Measurements from ENCODE around the gene MLH3.

MLH3 gene

GRCh38 chr14:74988993-74989392 is 62.3 kb downstream of the MLH3 start:
- Histone ChIP-seq H3K4me2 (ENCODE audit: low read length, poor library complexity, severe bottlenecking) (no peak overlapping the region), H3K36me3 (ENCODE audit: control insufficient read depth in 1 of 2, insufficient read depth in 2 of 2, low read depth in 1 of 2, low read length in 2 of 2) (no peaks in the 10 kb centered on the region), H3K79me1 (replicated peaks; ENCODE audit: low read length, poor library complexity, severe bottlenecking) (no peaks in the 10 kb centered on the region), H2BK15ac (ENCODE audit: low read depth, poor library complexity, severe bottlenecking) (no peak overlapping the region), H3K27me3 (ENCODE audit: control insufficient read depth in 1 of 2, insufficient read depth in 1 of 2, low read length in 2 of 2) (no peaks in the 10 kb centered on the region), H3K4me1 (ENCODE audit: control insufficient read depth, insufficient read depth, low read depth, low read length) (peaks cover 10% of the 10 kb centered on the region), H2BK5ac (ENCODE audit: low read depth, low read length, poor library complexity, severe bottlenecking) (no peak overlapping the region), H3K23ac (ENCODE audit: low read length in 2 of 2) (no peak overlapping the region), H3K18ac (ENCODE audit: low read depth in 1 of 2, low read length in 2 of 2) (no peak overlapping the region), H4K8ac (ENCODE audit: low read length) (no peak overlapping the region), H3K9me3 (ENCODE audit: control insufficient read depth, low read length) (no peaks in the 10 kb centered on the region), H2BK120ac (ENCODE audit: low read depth, low read length) (no peak overlapping the region), H3K4me3 (ENCODE audit: insufficient read depth in 1 of 2, low read depth in 1 of 2, low read length in 2 of 2) (no peak overlapping the region), H2BK12ac (ENCODE audit: low read length in 2 of 2) (no peak overlapping the region), H2AK5ac (ENCODE audit: low read length, severe bottlenecking) (no peak overlapping the region), H3K4ac (ENCODE audit: low read depth in 1 of 2, low read length in 2 of 2) (no peak overlapping the region), H3K14ac (ENCODE audit: low read length in 2 of 2) (no peak overlapping the region), H3K9ac (ENCODE audit: low read length) (no peak overlapping the region), H4K91ac (ENCODE audit: low read length) (no peak overlapping the region), H2AFZ (ENCODE audit: low read depth, low read length) (no peak overlapping the region), H3K27ac (ENCODE audit: low read length, poor library complexity, severe bottlenecking) (no peak overlapping the region)
- DNase-seq = no peak
- WGBS = no CpG with 5 or more reads among the region's 1 CpG

DNA sequence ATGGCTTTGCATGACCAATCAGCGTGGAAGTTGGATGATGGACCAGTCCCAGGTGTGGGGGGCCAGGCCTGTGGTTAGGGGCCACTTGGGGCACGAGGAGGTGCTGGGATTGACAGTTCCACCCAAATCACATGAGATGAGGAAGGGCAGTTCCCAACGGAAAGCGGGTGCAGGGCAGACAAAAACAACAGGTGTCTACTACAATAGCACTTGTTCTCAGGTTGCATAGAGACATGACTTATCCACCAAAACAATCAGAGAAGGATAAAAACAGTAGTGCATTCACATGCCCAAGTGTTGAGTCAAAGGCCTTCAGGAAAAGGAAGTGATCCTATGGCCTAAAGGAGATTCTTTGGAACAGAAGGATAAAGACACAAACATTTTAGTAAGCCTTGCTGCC is 63.1 kb downstream of the MLH3 start:
- no peaks in the 10 kb centered on the region for H3K36me3 ChIP-seq (ENCODE audit: control insufficient read depth in 1 of 2, insufficient read depth in 2 of 2, low read depth in 1 of 2, low read length in 2 of 2)
- peaks cover 10% of the 10 kb centered on the region for H3K4me1 ChIP-seq (ENCODE audit: control insufficient read depth, insufficient read depth, low read depth, low read length)
- H3K27me3 ChIP-seq (ENCODE audit: control insufficient read depth in 1 of 2, insufficient read depth in 1 of 2, low read length in 2 of 2) = no peaks in the 10 kb centered on the region
- 82% methylated on average over 3 of the region's 4 CpGs for WGBS
- H3K9me3 ChIP-seq (ENCODE audit: control insufficient read depth, low read length) = no peaks in the 10 kb centered on the region
- no peak overlapping the region for H3K4me2 ChIP-seq (ENCODE audit: low read length, poor library complexity, severe bottlenecking)
- H3K79me1 ChIP-seq (replicated peaks; ENCODE audit: low read length, poor library complexity, severe bottlenecking) = no peaks in the 10 kb centered on the region
- H4K8ac ChIP-seq (ENCODE audit: low read length) = no peak overlapping the region
- no peak overlapping the region for H3K9ac ChIP-seq (ENCODE audit: low read length)
- H2AK5ac ChIP-seq (ENCODE audit: low read length, severe bottlenecking) = no peak overlapping the region
- no peak overlapping the region for H3K4me3 ChIP-seq (ENCODE audit: insufficient read depth in 1 of 2, low read depth in 1 of 2, low read length in 2 of 2)
- no peak overlapping the region for H2BK12ac ChIP-seq (ENCODE audit: low read length in 2 of 2)
- no peak overlapping the region for H3K14ac ChIP-seq (ENCODE audit: low read length in 2 of 2)
- no peak overlapping the region for H3K23ac ChIP-seq (ENCODE audit: low read length in 2 of 2)
- H2AFZ ChIP-seq (ENCODE audit: low read depth, low read length) = no peak overlapping the region
- no peak overlapping the region for H2BK5ac ChIP-seq (ENCODE audit: low read depth, low read length, poor library complexity, severe bottlenecking)
- no peak overlapping the region for H3K27ac ChIP-seq (ENCODE audit: low read length, poor library complexity, severe bottlenecking)
- H2BK120ac ChIP-seq (ENCODE audit: low read depth, low read length) = no peak overlapping the region
- no peak overlapping the region for H3K18ac ChIP-seq (ENCODE audit: low read depth in 1 of 2, low read length in 2 of 2)
- no peak overlapping the region for H3K4ac ChIP-seq (ENCODE audit: low read depth in 1 of 2, low read length in 2 of 2)
- H2BK15ac ChIP-seq (ENCODE audit: low read depth, poor library complexity, severe bottlenecking) = no peak overlapping the region
- DNase-seq = peak; percentile 22
- H4K91ac ChIP-seq (ENCODE audit: low read length) = no peak overlapping the region

DNA sequence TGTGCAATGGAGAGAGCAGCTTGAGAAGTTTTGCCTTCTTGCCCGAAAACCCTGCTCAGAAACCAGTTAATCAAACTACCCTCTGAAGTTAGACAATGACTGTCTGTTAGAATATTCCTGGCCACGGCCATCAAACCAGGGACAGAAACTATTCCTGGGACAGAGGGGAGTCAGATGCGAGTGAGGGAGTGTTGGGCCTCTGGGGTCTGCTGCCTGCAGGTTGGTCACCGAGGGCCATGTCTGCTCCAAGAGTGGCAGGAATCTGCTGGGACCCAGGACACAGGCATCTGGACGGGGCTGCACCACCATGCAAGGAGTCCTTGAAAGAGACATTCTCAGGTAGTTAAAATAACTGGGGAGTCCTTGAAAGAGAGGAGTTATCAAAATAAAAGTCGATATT is 65.5 kb downstream of the MLH3 start:
- Histone ChIP-seq H4K91ac (ENCODE audit: low read length) (no peak overlapping the region), H3K27me3 (ENCODE audit: control insufficient read depth in 1 of 2, insufficient read depth in 1 of 2, low read length in 2 of 2) (no peaks in the 10 kb centered on the region), H2BK12ac (ENCODE audit: low read length in 2 of 2) (peak overlapping the region in 1 of 2 experiments; percentile 10), H2AFZ (ENCODE audit: low read depth, low read length) (no peak overlapping the region), H2BK120ac (ENCODE audit: low read depth, low read length) (no peak overlapping the region), H3K36me3 (ENCODE audit: control insufficient read depth in 1 of 2, insufficient read depth in 2 of 2, low read depth in 1 of 2, low read length in 2 of 2) (no peaks in the 10 kb centered on the region), H3K79me1 (replicated peaks; ENCODE audit: low read length, poor library complexity, severe bottlenecking) (no peaks in the 10 kb centered on the region), H3K23ac (ENCODE audit: low read length in 2 of 2) (no peak overlapping the region), H3K4me2 (ENCODE audit: low read length, poor library complexity, severe bottlenecking) (no peak overlapping the region), H3K4me3 (ENCODE audit: insufficient read depth in 1 of 2, low read depth in 1 of 2, low read length in 2 of 2) (no peak overlapping the region), H3K9ac (ENCODE audit: low read length) (no peak overlapping the region), H3K27ac (ENCODE audit: low read length, poor library complexity, severe bottlenecking) (no peak overlapping the region), H3K18ac (ENCODE audit: low read depth in 1 of 2, low read length in 2 of 2) (no peak overlapping the region), H3K4me1 (ENCODE audit: control insufficient read depth, insufficient read depth, low read depth, low read length) (peaks cover 24% of the 10 kb centered on the region), H2BK15ac (ENCODE audit: low read depth, poor library complexity, severe bottlenecking) (no peak overlapping the region), H4K8ac (ENCODE audit: low read length) (no peak overlapping the region), H3K4ac (ENCODE audit: low read depth in 1 of 2, low read length in 2 of 2) (no peak overlapping the region), H3K14ac (ENCODE audit: low read length in 2 of 2) (no peak overlapping the region), H2AK5ac (ENCODE audit: low read length, severe bottlenecking) (no peak overlapping the region), H2BK5ac (ENCODE audit: low read depth, low read length, poor library complexity, severe bottlenecking) (no peak overlapping the region), H3K9me3 (ENCODE audit: control insufficient read depth, low read length) (no peaks in the 10 kb centered on the region)
- WGBS = 94% methylated on average over 6 of the region's 6 CpGs
- DNase-seq = no peak

DNA sequence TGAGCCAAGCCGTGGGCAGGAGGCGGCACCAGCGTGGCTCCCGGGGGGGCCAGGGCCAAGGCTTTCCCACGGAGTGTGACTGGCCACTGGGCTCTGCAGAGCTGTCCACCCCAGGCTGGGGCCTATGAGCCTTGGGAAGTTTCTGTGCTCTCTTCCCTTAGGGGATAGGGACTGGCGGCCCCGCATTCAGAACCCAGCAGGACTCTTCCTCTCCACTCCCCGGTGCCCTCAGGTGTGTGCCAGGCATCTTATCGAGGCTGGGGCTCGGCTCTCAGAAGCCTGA is 66.3 kb downstream of the MLH3 start:
- no peak overlapping the region for H3K4me2 ChIP-seq (ENCODE audit: low read length, poor library complexity, severe bottlenecking)
- no peak overlapping the region for H3K4ac ChIP-seq (ENCODE audit: low read depth in 1 of 2, low read length in 2 of 2)
- no peak overlapping the region for H2BK12ac ChIP-seq (ENCODE audit: low read length in 2 of 2)
- H2AFZ ChIP-seq (ENCODE audit: low read depth, low read length) = no peak overlapping the region
- H2BK120ac ChIP-seq (ENCODE audit: low read depth, low read length) = no peak overlapping the region
- H2BK15ac ChIP-seq (ENCODE audit: low read depth, poor library complexity, severe bottlenecking) = no peak overlapping the region
- H3K79me1 ChIP-seq (replicated peaks; ENCODE audit: low read length, poor library complexity, severe bottlenecking) = no peaks in the 10 kb centered on the region
- H3K18ac ChIP-seq (ENCODE audit: low read depth in 1 of 2, low read length in 2 of 2) = no peak overlapping the region
- H3K9ac ChIP-seq (ENCODE audit: low read length) = no peak overlapping the region
- peaks cover 32% of the 10 kb centered on the region for H3K4me1 ChIP-seq (ENCODE audit: control insufficient read depth, insufficient read depth, low read depth, low read length)
- H4K8ac ChIP-seq (ENCODE audit: low read length) = no peak overlapping the region
- no peak overlapping the region for H2BK5ac ChIP-seq (ENCODE audit: low read depth, low read length, poor library complexity, severe bottlenecking)
- no peaks in the 10 kb centered on the region for H3K36me3 ChIP-seq (ENCODE audit: control insufficient read depth in 1 of 2, insufficient read depth in 2 of 2, low read depth in 1 of 2, low read length in 2 of 2)
- no peak overlapping the region for H4K91ac ChIP-seq (ENCODE audit: low read length)
- no peak overlapping the region for H2AK5ac ChIP-seq (ENCODE audit: low read length, severe bottlenecking)
- DNase-seq = no peak
- 81% methylated on average over 10 of the region's 10 CpGs for WGBS
- H3K27me3 ChIP-seq (ENCODE audit: control insufficient read depth in 1 of 2, insufficient read depth in 1 of 2, low read length in 2 of 2) = no peaks in the 10 kb centered on the region
- H3K23ac ChIP-seq (ENCODE audit: low read length in 2 of 2) = no peak overlapping the region
- H3K14ac ChIP-seq (ENCODE audit: low read length in 2 of 2) = no peak overlapping the region
- H3K4me3 ChIP-seq (ENCODE audit: insufficient read depth in 1 of 2, low read depth in 1 of 2, low read length in 2 of 2) = no peak overlapping the region
- H3K9me3 ChIP-seq (ENCODE audit: control insufficient read depth, low read length) = no peaks in the 10 kb centered on the region
- H3K27ac ChIP-seq (ENCODE audit: low read length, poor library complexity, severe bottlenecking) = no peak overlapping the region
